Right lobe of liver (tissue), 4 donors: ENCODE measurements around the gene TNFAIP8.

Source experiments
- POLR2A ChIP-seq: fragments of 450-650 bp; IDR thresholded peaks from one replicate; pipeline ENCODE4 v1.6.1; 2017; ENCODE audit warnings: antibody characterized with exemption, mild to moderate bottlenecking
- TF ChIP-seq, protein P1 (sequence below), 4 donors: fragments of 200-600 bp in 3 of 4; fragments of 450-650 bp in 1 of 4; IDR thresholded peaks; one replicate each; pipeline versions ENCODE4 v1.5.1 to v1.8.0; 2016 to 2022; ENCODE audit warnings: antibody characterized with exemption in 4 of 4, mild to moderate bottlenecking in 2 of 4
- donor health status: DM: no; HTN: no; CAD: no.
- donor health status: DM: no; HTN: no; CAD: no.
- donor health status: DM: no; HTN: yes; CAD: no.

DNA sequence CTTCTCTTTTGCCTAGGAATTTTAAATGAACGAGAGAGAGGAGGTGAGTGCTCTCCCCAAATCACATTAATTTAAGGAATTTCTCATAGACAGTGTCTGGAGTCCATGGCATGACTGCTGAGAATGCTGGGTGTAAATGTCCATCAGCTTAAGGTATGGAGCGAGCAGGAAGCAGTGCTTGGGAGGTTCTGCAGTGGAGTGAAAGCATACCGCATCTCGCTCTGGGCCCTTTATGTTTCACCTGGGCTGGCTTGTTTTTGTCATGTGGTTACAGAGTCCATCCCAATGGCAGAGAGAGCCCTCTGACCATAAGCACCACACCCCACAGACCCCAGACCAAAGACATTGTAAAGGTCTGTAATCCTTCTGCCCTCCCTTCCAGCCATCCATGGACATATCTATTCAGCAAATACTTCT is 20.6 kb upstream of the TNFAIP8 start:
- TF ChIP-seq, protein P1, sequence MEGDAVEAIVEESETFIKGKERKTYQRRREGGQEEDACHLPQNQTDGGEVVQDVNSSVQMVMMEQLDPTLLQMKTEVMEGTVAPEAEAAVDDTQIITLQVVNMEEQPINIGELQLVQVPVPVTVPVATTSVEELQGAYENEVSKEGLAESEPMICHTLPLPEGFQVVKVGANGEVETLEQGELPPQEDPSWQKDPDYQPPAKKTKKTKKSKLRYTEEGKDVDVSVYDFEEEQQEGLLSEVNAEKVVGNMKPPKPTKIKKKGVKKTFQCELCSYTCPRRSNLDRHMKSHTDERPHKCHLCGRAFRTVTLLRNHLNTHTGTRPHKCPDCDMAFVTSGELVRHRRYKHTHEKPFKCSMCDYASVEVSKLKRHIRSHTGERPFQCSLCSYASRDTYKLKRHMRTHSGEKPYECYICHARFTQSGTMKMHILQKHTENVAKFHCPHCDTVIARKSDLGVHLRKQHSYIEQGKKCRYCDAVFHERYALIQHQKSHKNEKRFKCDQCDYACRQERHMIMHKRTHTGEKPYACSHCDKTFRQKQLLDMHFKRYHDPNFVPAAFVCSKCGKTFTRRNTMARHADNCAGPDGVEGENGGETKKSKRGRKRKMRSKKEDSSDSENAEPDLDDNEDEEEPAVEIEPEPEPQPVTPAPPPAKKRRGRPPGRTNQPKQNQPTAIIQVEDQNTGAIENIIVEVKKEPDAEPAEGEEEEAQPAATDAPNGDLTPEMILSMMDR (IDR thresholded peaks at IDR 0.05): no peak
- TF ChIP-seq POLR2A: no peak
